HG02973 (cell line): ENCODE results near the gene ACTL6A.
"Not testable (repeated sequence)": the region's sequence is repeated elsewhere in the genome, so short reads cannot be mapped to it uniquely, and the experiment has no call there.

Experiments
- ATAC-seq: cut with Tn5 transposase; IDR thresholded peaks from one replicate; pipeline ENCODE4 v1.9.1; 2021; ENCODE audit warnings: moderate library complexity; ENCODE audit not compliant: unreplicated experiment

ACTL6A gene

GRCh38 chr3:179562591-179563270, at the start of gene ACTL6A:
TSS of gene ACTL6A (plus strand) at chr3:179562926. CDS start at chr3:179563093, 167 bp downstream.
- peak; percentile 95 for ATAC-seq

- ATAC-seq, result no peak
Observed at GRCh38 chr3:179513862-179514261, 48.9 kb upstream of the ACTL6A start.

GRCh38 chr3:179516461-179517251, 46.1 kb upstream of the ACTL6A start:
- ATAC-seq, result not testable (repeated sequence)

- ATAC-seq, result no peak
Observed at GRCh38 chr3:179526482-179526881, 36.2 kb upstream of the ACTL6A start.

- no peak for ATAC-seq
Observed at GRCh38 chr3:179526989-179527391, 35.7 kb upstream of the ACTL6A start.

GRCh38 chr3:179528772-179529171, 34.0 kb upstream of the ACTL6A start:
- ATAC-seq, result no peak

GRCh38 chr3:179531576-179531975, 31.1 kb upstream of the ACTL6A start:
- no peak for ATAC-seq

- no peak for ATAC-seq
Observed at GRCh38 chr3:179533274-179533673, 29.5 kb upstream of the ACTL6A start.

- no peak for ATAC-seq
Observed at GRCh38 chr3:179536256-179536655, 26.5 kb upstream of the ACTL6A start.

- ATAC-seq, result no peak
Observed at GRCh38 chr3:179541094-179541493, 21.6 kb upstream of the ACTL6A start.

- no peak for ATAC-seq
Observed at GRCh38 chr3:179541596-179541995, 21.1 kb upstream of the ACTL6A start.

- ATAC-seq, result no peak
Observed at GRCh38 chr3:179542375-179542774, 20.4 kb upstream of the ACTL6A start.

- ATAC-seq, result no peak
Observed at GRCh38 chr3:179544981-179545645, 17.6 kb upstream of the ACTL6A start.

- ATAC-seq, result no peak
Observed at GRCh38 chr3:179546814-179547241, 15.9 kb upstream of the ACTL6A start.

- ATAC-seq, result no peak
Observed at GRCh38 chr3:179551349-179552105, 11.2 kb upstream of the ACTL6A start.

GRCh38 chr3:179558742-179559364, 3.9 kb upstream of the ACTL6A start:
- no peak for ATAC-seq

GRCh38 chr3:179560791-179561190, 1.9 kb upstream of the ACTL6A start:
- ATAC-seq, result no peak

GRCh38 chr3:179563271-179563783, 601 bp downstream of the ACTL6A start:
- peak; percentile 64 for ATAC-seq

- no peak for ATAC-seq
Observed at GRCh38 chr3:179565496-179565895, 2.8 kb downstream of the ACTL6A start.

GRCh38 chr3:179580992-179581391, 18.3 kb downstream of the ACTL6A start:
- ATAC-seq, result no peak
